Measurements from ENCODE around the gene HAPLN2.

The HAPLN2 gene

GRCh38 chr1:156662005-156662799, 43.0 kb downstream of the HAPLN2 start:
- peak overlapping the region; percentile 85 for H2BK5ac ChIP-seq (ENCODE audit: low read depth, low read length, poor library complexity)
- peak overlapping the region; percentile 72 for H2BK12ac ChIP-seq (ENCODE audit: low read length)
- H3K79me1 ChIP-seq (ENCODE audit: low read length): peaks cover 60% of the 10 kb centered on the region
- H2BK120ac ChIP-seq (ENCODE audit: insufficient read depth, low read length, poor library complexity): peak overlapping the region; percentile 83
- H3K4ac ChIP-seq (ENCODE audit: low read depth, low read length): peak overlapping the region; percentile 38
- no peaks in the 10 kb centered on the region for H3K9me3 ChIP-seq (ENCODE audit: insufficient read depth, low read depth, low read length)
- H3K79me2 ChIP-seq (ENCODE audit: control insufficient read depth, insufficient read depth, low read length, poor library complexity): peaks cover 5% of the 10 kb centered on the region
- H4K91ac ChIP-seq (ENCODE audit: low read depth, low read length): peak overlapping the region; percentile 85
- no peak overlapping the region for H3K23ac ChIP-seq (ENCODE audit: low read length)
- H4K8ac ChIP-seq (ENCODE audit: low read depth, low read length): peak overlapping the region; percentile 72
- peak overlapping the region; percentile 0 for H3K4me2 ChIP-seq (ENCODE audit: low read length)
- peak overlapping the region; percentile 16 for H3K9ac ChIP-seq (ENCODE audit: low read length)
- peak overlapping the region; percentile 92 for H3K27ac ChIP-seq (ENCODE audit: low read depth, low read length)
- peak overlapping the region; percentile 8 for H4K12ac ChIP-seq (ENCODE audit: low read depth, low read length)
- DNase-seq: peak in 1 of 2 donors; percentile 12
- H3K27me3 ChIP-seq (ENCODE audit: insufficient read depth, low read length): no peaks in the 10 kb centered on the region
- H3K4me1 ChIP-seq (ENCODE audit: control insufficient read depth in 1 of 2, insufficient read depth in 2 of 2, low read length in 2 of 2): peaks cover 59 to 75% of the 10 kb centered on the region in 2 experiments
- no peak overlapping the region for H3K4me3 ChIP-seq (ENCODE audit: low read depth, low read length)
- no peaks in the 10 kb centered on the region for H3K36me3 ChIP-seq (ENCODE audit: control insufficient read depth in 1 of 2, insufficient read depth in 2 of 2, low read length in 2 of 2)
- H2AK5ac ChIP-seq (ENCODE audit: low read length): peak overlapping the region; percentile 72
- peak overlapping the region; percentile 73 for H3K14ac ChIP-seq (ENCODE audit: low read length)
- no peak overlapping the region for H2AFZ ChIP-seq (ENCODE audit: insufficient read depth, low read length, poor library complexity)
- no CpG with 5 or more reads among the region's 12 CpGs for WGBS (ENCODE audit: extremely low coverage, insufficient coverage, insufficient read length)
- peak overlapping the region; percentile 52 for H3K18ac ChIP-seq (ENCODE audit: low read length)

GRCh38 chr1:156662800-156663055, 43.5 kb downstream of the HAPLN2 start:
- peak overlapping the region; percentile 48 for H3K18ac ChIP-seq (ENCODE audit: low read length)
- peak overlapping the region; percentile 92 for H3K27ac ChIP-seq (ENCODE audit: low read depth, low read length)
- H2BK120ac ChIP-seq (ENCODE audit: insufficient read depth, low read length, poor library complexity): peak overlapping the region; percentile 82
- H4K91ac ChIP-seq (ENCODE audit: low read depth, low read length): peak overlapping the region; percentile 85
- no peaks in the 10 kb centered on the region for H3K27me3 ChIP-seq (ENCODE audit: insufficient read depth, low read length)
- WGBS (ENCODE audit: extremely low coverage, insufficient coverage, insufficient read length): no CpG with 5 or more reads among the region's 5 CpGs
- no peak overlapping the region for H3K23ac ChIP-seq (ENCODE audit: low read length)
- no peak overlapping the region for H3K4me3 ChIP-seq (ENCODE audit: low read depth, low read length)
- H3K36me3 ChIP-seq (ENCODE audit: control insufficient read depth in 1 of 2, insufficient read depth in 2 of 2, low read length in 2 of 2): no peaks in the 10 kb centered on the region
- peak overlapping the region; percentile 8 for H4K12ac ChIP-seq (ENCODE audit: low read depth, low read length)
- no peaks in the 10 kb centered on the region for H3K9me3 ChIP-seq (ENCODE audit: insufficient read depth, low read depth, low read length)
- no peak overlapping the region for H3K4me2 ChIP-seq (ENCODE audit: low read length)
- peak overlapping the region; percentile 34 for H4K8ac ChIP-seq (ENCODE audit: low read depth, low read length)
- peak overlapping the region; percentile 72 for H2AK5ac ChIP-seq (ENCODE audit: low read length)
- H3K4ac ChIP-seq (ENCODE audit: low read depth, low read length): peak overlapping the region; percentile 38
- H3K79me1 ChIP-seq (ENCODE audit: low read length): peaks cover 66% of the 10 kb centered on the region
- DNase-seq: no peak
- H2BK5ac ChIP-seq (ENCODE audit: low read depth, low read length, poor library complexity): peak overlapping the region; percentile 85
- peaks cover 7% of the 10 kb centered on the region for H3K79me2 ChIP-seq (ENCODE audit: control insufficient read depth, insufficient read depth, low read length, poor library complexity)
- peak overlapping the region; percentile 72 for H2BK12ac ChIP-seq (ENCODE audit: low read length)
- H3K4me1 ChIP-seq (ENCODE audit: control insufficient read depth in 1 of 2, insufficient read depth in 2 of 2, low read length in 2 of 2): peaks cover 64 to 76% of the 10 kb centered on the region in 2 experiments
- H2AFZ ChIP-seq (ENCODE audit: insufficient read depth, low read length, poor library complexity): no peak overlapping the region
- H3K9ac ChIP-seq (ENCODE audit: low read length): no peak overlapping the region
- H3K14ac ChIP-seq (ENCODE audit: low read length): peak overlapping the region; percentile 73

- Histone ChIP-seq H4K12ac (ENCODE audit: low read depth, low read length) (no peak overlapping the region), H3K27ac (ENCODE audit: low read depth, low read length) (peak overlapping the region; percentile 92), H4K91ac (ENCODE audit: low read depth, low read length) (peak overlapping the region; percentile 85), H3K79me1 (ENCODE audit: low read length) (peaks cover 68% of the 10 kb centered on the region), H2AFZ (ENCODE audit: insufficient read depth, low read length, poor library complexity) (peak overlapping the region; percentile 12), H3K4me3 (ENCODE audit: low read depth, low read length) (no peak overlapping the region), H3K18ac (ENCODE audit: low read length) (peak overlapping the region; percentile 13), H3K9ac (ENCODE audit: low read length) (no peak overlapping the region), H3K14ac (ENCODE audit: low read length) (peak overlapping the region; percentile 73), H3K79me2 (ENCODE audit: control insufficient read depth, insufficient read depth, low read length, poor library complexity) (peaks cover 7% of the 10 kb centered on the region), H3K27me3 (ENCODE audit: insufficient read depth, low read length) (no peaks in the 10 kb centered on the region), H2BK120ac (ENCODE audit: insufficient read depth, low read length, poor library complexity) (peak overlapping the region; percentile 82), H3K36me3 (ENCODE audit: control insufficient read depth in 1 of 2, insufficient read depth in 2 of 2, low read length in 2 of 2) (no peaks in the 10 kb centered on the region), H2BK5ac (ENCODE audit: low read depth, low read length, poor library complexity) (peak overlapping the region; percentile 85), H4K8ac (ENCODE audit: low read depth, low read length) (peak overlapping the region; percentile 34), H3K23ac (ENCODE audit: low read length) (no peak overlapping the region), H3K9me3 (ENCODE audit: insufficient read depth, low read depth, low read length) (no peaks in the 10 kb centered on the region), H3K4me2 (ENCODE audit: low read length) (no peak overlapping the region), H2BK12ac (ENCODE audit: low read length) (peak overlapping the region; percentile 72), H2AK5ac (ENCODE audit: low read length) (peak overlapping the region; percentile 26), H3K4me1 (ENCODE audit: control insufficient read depth in 1 of 2, insufficient read depth in 2 of 2, low read length in 2 of 2) (peaks cover 67 to 81% of the 10 kb centered on the region in 2 experiments), H3K4ac (ENCODE audit: low read depth, low read length) (no peak overlapping the region)
- DNase-seq: no peak
- WGBS (ENCODE audit: extremely low coverage, insufficient coverage, insufficient read length): no CpG with 5 or more reads among the region's 5 CpGs
Observed at GRCh38 chr1:156663178-156663577, 44.0 kb downstream of the HAPLN2 start.

- Histone ChIP-seq H3K9ac (ENCODE audit: low read length) (no peak overlapping the region), H2AK5ac (ENCODE audit: low read length) (peak overlapping the region; percentile 86), H3K4me2 (ENCODE audit: low read length) (no peak overlapping the region), H4K12ac (ENCODE audit: low read depth, low read length) (peak overlapping the region; percentile 56), H3K27ac (ENCODE audit: low read depth, low read length) (peak overlapping the region; percentile 59), H2BK120ac (ENCODE audit: insufficient read depth, low read length, poor library complexity) (peak overlapping the region; percentile 76), H3K79me1 (ENCODE audit: low read length) (peaks cover 72% of the 10 kb centered on the region), H3K27me3 (ENCODE audit: insufficient read depth, low read length) (no peaks in the 10 kb centered on the region), H2BK5ac (ENCODE audit: low read depth, low read length, poor library complexity) (peak overlapping the region; percentile 74), H3K4me1 (ENCODE audit: control insufficient read depth in 1 of 2, insufficient read depth in 2 of 2, low read length in 2 of 2) (peaks cover 72 to 87% of the 10 kb centered on the region in 2 experiments), H4K8ac (ENCODE audit: low read depth, low read length) (peak overlapping the region; percentile 55), H2BK12ac (ENCODE audit: low read length) (peak overlapping the region; percentile 95), H3K4ac (ENCODE audit: low read depth, low read length) (peak overlapping the region; percentile 43), H4K91ac (ENCODE audit: low read depth, low read length) (peak overlapping the region; percentile 85), H3K14ac (ENCODE audit: low read length) (peak overlapping the region; percentile 69), H3K18ac (ENCODE audit: low read length) (peak overlapping the region; percentile 80), H2AFZ (ENCODE audit: insufficient read depth, low read length, poor library complexity) (peak overlapping the region; percentile 61), H3K36me3 (ENCODE audit: control insufficient read depth in 1 of 2, insufficient read depth in 2 of 2, low read length in 2 of 2) (no peaks in the 10 kb centered on the region), H3K23ac (ENCODE audit: low read length) (no peak overlapping the region), H3K4me3 (ENCODE audit: low read depth, low read length) (no peak overlapping the region), H3K79me2 (ENCODE audit: control insufficient read depth, insufficient read depth, low read length, poor library complexity) (peaks cover 7% of the 10 kb centered on the region), H3K9me3 (ENCODE audit: insufficient read depth, low read depth, low read length) (no peaks in the 10 kb centered on the region)
- DNase-seq: no peak
- no CpG with 5 or more reads among the region's 5 CpGs for WGBS (ENCODE audit: extremely low coverage, insufficient coverage, insufficient read length)
Observed at GRCh38 chr1:156664046-156664766, 45.0 kb downstream of the HAPLN2 start.
